K562 (cell line): Measurements from ENCODE around the gene ATP5F1A. TPM values are rescaled to one million over a fixed set of nuclear protein-coding genes. Genes with fewer than 3 reads are reported as not detected.
A peak's percentile ranks its signal among the peaks of the same experiment; 100 is the strongest.

Experiments
- ARNT ChIP-seq, 2 experiments: fragments of 450-650 bp; IDR thresholded peaks; 2 replicates each; pipeline ENCODE4 v1.6.1; 2016; ENCODE audit warnings: mild to moderate bottlenecking in 1 of 2
- C11orf30 ChIP-seq: fragments of 450-650 bp; IDR thresholded peaks from 2 replicates; pipeline ENCODE4 v1.6.1; 2016; ENCODE audit warnings: low read depth, mild to moderate bottlenecking
- CBFA2T3 ChIP-seq: fragments of 450-650 bp; IDR thresholded peaks from 2 replicates; pipeline ENCODE4 v1.6.1; 2017
- CXXC5 ChIP-seq: fragments of 250-450 bp; sonication (Bioruptor Pico); IDR thresholded peaks from 2 replicates; pipeline ENCODE4 v1.8.0; 2022; ENCODE audit warnings: inconsistent platforms, mild to moderate bottlenecking, moderate library complexity
- DPF2 ChIP-seq: fragments of 450-650 bp; IDR thresholded peaks from 2 replicates; pipeline ENCODE4 v1.6.1; 2016
- ELF1 ChIP-seq: fragments of 200-800 bp; sonication (Bioruptor generic); IDR thresholded peaks from 2 replicates; pipeline ENCODE4 v1.6.1; 2016; ENCODE audit warnings: missing genetic modification characterization, missing compliant biosample characterization
- JUND ChIP-seq, 2 experiments: IDR thresholded peaks; 2 replicates in 1 of 2; 3 replicates in 1 of 2; pipeline ENCODE4 v1.6.1; 2011; ENCODE audit warnings: borderline replicate concordance in 2 of 2, low read depth in 2 of 2, low read length in 2 of 2, improper control_type of control experiment in 1 of 2, missing biosample characterization in 1 of 2, missing genetic modification characterization in 1 of 2, missing genetic modification reagents in 1 of 2
- MAFF ChIP-seq: IDR thresholded peaks from 2 replicates; pipeline ENCODE4 v1.6.1; 2012; ENCODE audit warnings: low read length, improper control_type of control experiment
- MAFK ChIP-seq: IDR thresholded peaks from 2 replicates; pipeline ENCODE4 v1.6.1; 2011; ENCODE audit warnings: low read length, improper control_type of control experiment
- MTF1 ChIP-seq: fragments of 250-450 bp; sonication (Bioruptor Pico); IDR thresholded peaks from 2 replicates; pipeline ENCODE4 v1.9.0; 2021; ENCODE audit warnings: moderate library complexity, mild to moderate bottlenecking, inconsistent platforms, borderline replicate concordance
- NCOA2 ChIP-seq, 2 experiments: fragments of 450-650 bp; IDR thresholded peaks; 2 replicates each; pipeline ENCODE4 v1.6.1; 2018; ENCODE audit warnings: mild to moderate bottlenecking in 2 of 2, moderate library complexity in 1 of 2; ENCODE audit not compliant: partially characterized antibody in 2 of 2
- NFIC ChIP-seq: fragments of 450-650 bp; IDR thresholded peaks from 2 replicates; pipeline ENCODE4 v1.6.1; 2017; ENCODE audit warnings: mild to moderate bottlenecking, inconsistent platforms
- RFX1 ChIP-seq: fragments of 450-650 bp; IDR thresholded peaks from 2 replicates; pipeline ENCODE4 v1.6.1; 2016; ENCODE audit warnings: mild to moderate bottlenecking, moderate library complexity
- RREB1 ChIP-seq: fragments of 250-450 bp; sonication (Bioruptor Pico); IDR thresholded peaks from 2 replicates; pipeline ENCODE4 v1.4.0; 2020
- SMAD3 ChIP-seq: fragments of 450-650 bp; formaldehyde crosslinking; conservative IDR thresholded peaks from 2 replicates; pipeline ENCODE4 v1.4.0; 2020; ENCODE audit warnings: mild to moderate bottlenecking
- TAF1 ChIP-seq: IDR thresholded peaks from 2 replicates; pipeline ENCODE4 v1.6.1; 2011; ENCODE audit warnings: mild to moderate bottlenecking, low read length, moderate library complexity; ENCODE audit not compliant: insufficient read depth, control insufficient read depth, severe bottlenecking; ENCODE audit errors: extremely low read depth
- TAL1 ChIP-seq: fragments of 450-650 bp; IDR thresholded peaks from 2 replicates; pipeline ENCODE4 v1.6.1; 2016; ENCODE audit warnings: mild to moderate bottlenecking
- ZNF316 ChIP-seq: fragments of 450-650 bp; IDR thresholded peaks from 2 replicates; pipeline ENCODE4 v1.6.1; 2016
- ZNF589 ChIP-seq: fragments of 200-800 bp; sonication (Bioruptor generic); IDR thresholded peaks from 2 replicates; pipeline ENCODE4 v1.6.1; 2016; ENCODE audit warnings: low read depth, missing genetic modification characterization, missing compliant biosample characterization
- ZNF79 ChIP-seq: fragments of 250-450 bp; sonication (Bioruptor Pico); IDR thresholded peaks from 2 replicates; pipeline ENCODE4 v1.4.0; 2020; ENCODE audit warnings: low read depth, mild to moderate bottlenecking, moderate library complexity
- polyA plus RNA-seq, 8 experiments: library from polyadenylated mRNA; depleted of rRNA in 4 of 8; stranded (reverse) in 5 of 8; unstranded in 3 of 8; fragments of >200 nt; fragmentation: Nextera tagmentation in 2 of 8; fragmentation: Illumina TruSeq in 1 of 8; extraction: Ambion mirVana in 2 of 8; extraction: Trizol in 1 of 8; gene quantifications; 2 replicates each; pipeline versions ENCODE4 v1.2.1 to v1.2.3, GENCODE V29; 2011 to 2014; ENCODE audit warnings: inconsistent platforms in 1 of 8, missing spikeins in 1 of 8
- total RNA-seq, 7 experiments: library from RNA; depleted of rRNA in 6 of 7; stranded (reverse); fragments of >200 nt in 6 of 7; fragmentation: Illumina TruSeq in 2 of 7; extraction: Trizol in 2 of 7; gene quantifications; 2 replicates each; pipeline versions ENCODE4 v1.2.1 to v1.2.3, GENCODE V29; 2011 to 2021; ENCODE audit warnings: low replicate concordance in 1 of 7
- TF ChIP-seq, protein P1 (sequence below): sonication (generic); formaldehyde crosslinking; IDR thresholded peaks from 2 replicates; pipeline ENCODE4 v1.9.0; 2022; ENCODE audit warnings: mild to moderate bottlenecking, missing genetic modification reagents

ATP5F1A gene
- total and polyA plus RNA-seq, 9 of the 15 experiments (the other 6 are each of a cell fraction or from before 2014, with no cell fraction given) = 377 to 762 (median 490) TPM

DNA sequence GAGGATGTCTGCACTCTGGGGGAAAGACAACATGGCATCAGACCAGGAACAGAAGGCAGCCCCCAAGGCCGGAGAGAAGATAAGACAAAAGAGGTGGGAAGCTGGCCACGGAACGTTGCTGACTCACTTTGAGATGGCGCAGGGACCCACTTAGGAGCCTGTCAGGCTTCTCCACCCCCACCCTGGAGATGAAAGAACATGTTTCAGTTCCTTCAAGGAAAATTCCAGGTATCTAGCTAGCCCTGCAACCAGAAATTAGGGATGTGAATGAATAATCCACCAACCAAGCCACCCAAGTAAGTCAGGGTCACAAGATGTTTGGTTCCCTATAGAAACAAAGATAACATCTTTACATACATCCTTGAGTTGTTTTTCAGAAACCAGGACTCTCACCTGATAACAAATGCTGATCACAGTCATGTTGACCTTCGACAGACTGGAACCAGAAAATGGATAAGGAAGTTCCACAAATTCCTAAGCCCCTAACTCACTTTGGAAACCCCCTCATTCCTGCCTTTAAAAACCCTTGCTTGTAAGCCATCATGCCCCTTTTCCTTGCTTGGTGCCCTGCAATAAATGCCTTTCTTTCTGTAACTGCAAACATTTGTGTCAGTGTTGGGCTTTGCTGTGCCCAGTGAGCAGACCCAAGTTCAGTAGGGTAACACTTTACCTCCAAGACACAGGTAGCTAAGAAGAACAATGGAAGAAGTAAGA is 57.9 kb downstream of the ATP5F1A start (continued):
- TF ChIP-seq CBFA2T3 (peak; percentile 74), RFX1 (peak; percentile 41), TAL1 (peak; percentile 36; the same call in 1 of the 2 replicates), MAFK (peak; percentile 18; the same call in 1 of the 2 replicates), JUND (IDR thresholded peaks at IDR 0.05; ENCODE audit: borderline replicate concordance, low read depth, low read length) (peak; percentile 64), JUND (tag; IDR thresholded peaks at IDR 0.05; ENCODE audit: borderline replicate concordance, low read depth, low read length) (peak; percentile 25; the same call in 1 of the 3 replicates), ELF1 (tag) (0 out of 2 replicates have a peak, but pooled peaks have one; percentile 42), MTF1 (no peak), SMAD3 (no peak), CXXC5 (CRISPR knock-in tag) (peak; percentile 6; the same call in 1 of the 2 replicates), ZNF79 (CRISPR knock-in tag) (no peak), TAF1 (peak; percentile 25), ZNF589 (peak; percentile 63; the same call in 1 of the 2 replicates), ZNF316 (peak; percentile 50), C11orf30 (peak; percentile 65; the same call in 1 of the 2 replicates), NCOA2 (IDR thresholded peaks at IDR 0.05; ENCODE audit: partially characterized antibody in 2 of 2) (no peak), DPF2 (peak; percentile 76), NFIC (peak; percentile 46), ARNT (IDR thresholded peaks at IDR 0.05) (no peak), RREB1 (no peak), MAFF (peak; percentile 18; the same call in 1 of the 2 replicates)
- TF ChIP-seq, protein P1, sequence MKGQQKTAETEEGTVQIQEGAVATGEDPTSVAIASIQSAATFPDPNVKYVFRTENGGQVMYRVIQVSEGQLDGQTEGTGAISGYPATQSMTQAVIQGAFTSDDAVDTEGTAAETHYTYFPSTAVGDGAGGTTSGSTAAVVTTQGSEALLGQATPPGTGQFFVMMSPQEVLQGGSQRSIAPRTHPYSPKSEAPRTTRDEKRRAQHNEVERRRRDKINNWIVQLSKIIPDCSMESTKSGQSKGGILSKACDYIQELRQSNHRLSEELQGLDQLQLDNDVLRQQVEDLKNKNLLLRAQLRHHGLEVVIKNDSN (CRISPR knock-in tag) = no peak
